IMR-90 (cell line): Measurements from ENCODE around the gene EFHB. TPM values are rescaled to one million over a fixed set of nuclear protein-coding genes. Genes with fewer than 3 reads are reported as not detected.

Experiments used
- ATAC-seq: fragments of 200-7000 bp; cut with Tn5 transposase; 2 replicates; pipeline ENCODE4 v1.9.1; 2020; ENCODE audit warnings: low read depth, mild to moderate bottlenecking, moderate library complexity
- BruUV-seq: library from RNA; stranded (reverse); fragments of 400-500 nt; replicated peaks from 2 replicates; lab custom pipeline; 2021; lab: Mats Ljungman, UMichigan
- CTCF ChIA-PET: fragments of 300-600 bp; formaldehyde crosslinking; extraction: SDS; loops from one replicate; lab custom pipeline; 2021; ENCODE audit warnings: antibody characterized with exemption; lab: Yijun Ruan, JAX
- POLR2A ChIA-PET: fragments of 300-600 bp; sonication (Branson Sonifier 250); formaldehyde crosslinking; loops from one replicate; lab custom pipeline; 2022; ENCODE audit warnings: antibody characterized with exemption; ENCODE audit not compliant: unreplicated experiment; lab: Charles Lee
- DNase-seq: peaks from one replicate; pipeline ENCODE4 v3.0.0; 2013
- H2AFZ ChIP-seq: replicated peaks from 2 replicates; pipeline ENCODE3; 2013; ENCODE audit warnings: low read length, mild to moderate bottlenecking; ENCODE audit not compliant: poor library complexity
- H2AK5ac ChIP-seq: 2 replicates; pipeline ENCODE4 v1.6.1; 2013; ENCODE audit warnings: low read depth, low read length, inconsistent platforms
- H2AK9ac ChIP-seq: replicated peaks from 2 replicates; pipeline ENCODE3; 2013; ENCODE audit warnings: mild to moderate bottlenecking, low read depth, low read length, moderate library complexity; ENCODE audit not compliant: poor library complexity
- H2BK120ac ChIP-seq: 2 replicates; pipeline ENCODE4 v1.6.1; 2013; ENCODE audit warnings: low read depth, low read length, inconsistent platforms
- H2BK15ac ChIP-seq: 3 replicates; pipeline ENCODE4 v1.6.1; 2013; ENCODE audit warnings: low read depth, low read length, inconsistent platforms
- H2BK20ac ChIP-seq: 2 replicates; pipeline ENCODE4 v1.6.1; 2013; ENCODE audit warnings: low read depth, mild to moderate bottlenecking, inconsistent platforms, low read length, moderate library complexity
- H2BK5ac ChIP-seq: 2 replicates; pipeline ENCODE4 v1.6.1; 2013; ENCODE audit warnings: mild to moderate bottlenecking, low read depth, low read length, inconsistent platforms; ENCODE audit not compliant: poor library complexity, severe bottlenecking
- H3K14ac ChIP-seq: replicated peaks from 2 replicates; pipeline ENCODE4 v1.6.1; 2013; ENCODE audit warnings: low read depth, low read length, inconsistent platforms
- H3K18ac ChIP-seq: 2 replicates; pipeline ENCODE4 v1.6.1; 2013; ENCODE audit warnings: low read depth, low read length, control low read depth
- H3K23ac ChIP-seq: 2 replicates; pipeline ENCODE4 v1.6.1; 2013; ENCODE audit warnings: low read depth, low read length, inconsistent platforms
- H3K27ac ChIP-seq: 2 replicates; pipeline ENCODE4 v1.5.1; 2013; ENCODE audit warnings: mild to moderate bottlenecking, control low read depth, low read length; ENCODE audit not compliant: insufficient read depth
- H3K27me3 ChIP-seq: 2 replicates; pipeline ENCODE4 v1.6.1; 2013; ENCODE audit warnings: low read length; ENCODE audit not compliant: control insufficient read depth, insufficient read depth
- H3K36me3 ChIP-seq: 2 replicates; pipeline ENCODE4 v1.6.1; 2013; ENCODE audit warnings: low read length, mixed read lengths; ENCODE audit not compliant: control insufficient read depth, insufficient read depth
- H3K4ac ChIP-seq: 2 replicates; pipeline ENCODE4 v1.6.1; 2013; ENCODE audit warnings: low read depth, low read length, inconsistent platforms
- H3K4me1 ChIP-seq: 2 replicates; pipeline ENCODE4 v1.6.1; 2013; ENCODE audit warnings: low read length, mixed read lengths; ENCODE audit not compliant: control insufficient read depth, insufficient read depth
- H3K4me2 ChIP-seq: 2 replicates; pipeline ENCODE4 v1.6.1; 2013; ENCODE audit warnings: low read depth, mild to moderate bottlenecking, control low read depth, low read length, moderate library complexity
- H3K4me3 ChIP-seq: 2 replicates; pipeline ENCODE4 v1.5.1; 2013; ENCODE audit warnings: low read depth, mild to moderate bottlenecking, control low read depth, low read length, moderate library complexity; ENCODE audit not compliant: insufficient read depth
- H3K56ac ChIP-seq: 2 replicates; pipeline ENCODE4 v1.6.1; 2013; ENCODE audit warnings: low read length, inconsistent platforms; ENCODE audit not compliant: insufficient read depth; ENCODE audit errors: extremely low read depth
- H3K79me1 ChIP-seq, 2 experiments: 2 replicates each; pipeline ENCODE4 v1.6.1; 2013; ENCODE audit warnings: low read length in 2 of 2, inconsistent platforms in 1 of 2, low read depth in 1 of 2
- H3K9ac ChIP-seq: 2 replicates; pipeline ENCODE4 v1.6.1; 2013; ENCODE audit warnings: low read depth, low read length, control low read depth
- H3K9me1 ChIP-seq: 2 replicates; pipeline ENCODE4 v1.6.1; 2013; ENCODE audit warnings: low read length, inconsistent platforms; ENCODE audit not compliant: insufficient read depth
- H3K9me3 ChIP-seq: 2 replicates; pipeline ENCODE4 v1.6.1; 2013; ENCODE audit warnings: low read length; ENCODE audit not compliant: control insufficient read depth, insufficient read depth
- H4K20me1 ChIP-seq: 2 replicates; pipeline ENCODE4 v1.6.1; 2013; ENCODE audit warnings: low read length, inconsistent platforms; ENCODE audit not compliant: insufficient read depth
- H4K5ac ChIP-seq: 2 replicates; pipeline ENCODE4 v1.6.1; 2013; ENCODE audit warnings: mild to moderate bottlenecking, low read depth, low read length, control low read depth
- H4K8ac ChIP-seq, 2 experiments: 2 replicates each; pipeline ENCODE4 v1.6.1; 2013; ENCODE audit warnings: low read depth in 2 of 2, low read length in 2 of 2, control low read depth in 1 of 2, inconsistent platforms in 1 of 2
- H4K91ac ChIP-seq: 2 replicates; pipeline ENCODE4 v1.6.1; 2013; ENCODE audit warnings: low read depth, low read length, inconsistent platforms; ENCODE audit not compliant: insufficient read depth
- BHLHE40 ChIP-seq: fragments of 150-350 bp; IDR thresholded peaks from 2 replicates; pipeline ENCODE4 v1.6.1; 2016; ENCODE audit warnings: mild to moderate bottlenecking, low read depth, low read length
- POLR2A ChIP-seq: IDR thresholded peaks from 2 replicates; pipeline ENCODE4 v1.6.1; 2012; ENCODE audit warnings: mild to moderate bottlenecking, low read depth, low read length
- RAD21 ChIP-seq: IDR thresholded peaks from 2 replicates; pipeline ENCODE4 v1.6.1; 2012; ENCODE audit warnings: low read length, improper control_type of control experiment
- RFX5 ChIP-seq: IDR thresholded peaks from 2 replicates; pipeline ENCODE4 v1.8.0; 2012; ENCODE audit warnings: low read depth, mild to moderate bottlenecking, low read length, moderate library complexity
- SMC3 ChIP-seq: fragments of 150-350 bp; IDR thresholded peaks from 2 replicates; pipeline ENCODE4 v1.6.1; 2016; ENCODE audit warnings: low read depth, mild to moderate bottlenecking, antibody characterized with exemption, low read length, moderate library complexity
- dilution Hi-C: fragments of 300-500 bp; cut with HindIII; formaldehyde crosslinking; loops from one replicate; pipeline ENCODE4 v1.14.3; 2018; ENCODE audit warnings: low sequenced_read_pairs; ENCODE audit not compliant: unreplicated experiment
- in situ Hi-C: fragments of 300-500 bp; cut with MboI; formaldehyde crosslinking; loops from 3 replicates; pipeline ENCODE4 v1.14.3; 2019; ENCODE audit warnings: low sequenced_read_pairs, inconsistent platforms, mixed read lengths
- intact Hi-C: fragments of 100-400 bp; cut with micrococcal nuclease; formaldehyde crosslinking; loops from 2 replicates; pipeline ENCODE4 v1.10.0; 2022
- polyA plus RNA-seq, 3 experiments: library from polyadenylated mRNA; depleted of rRNA; stranded (reverse); fragments of >200 nt; gene quantifications; 2 replicates each; pipeline ENCODE4 v1.2.3, GENCODE V29; 2012; ENCODE audit warnings: low replicate concordance in 1 of 3
- total RNA-seq: library from RNA; depleted of rRNA; stranded (reverse); fragments of >200 nt; gene quantifications from 2 replicates; pipeline ENCODE4 v1.2.3, GENCODE V29; 2012

The EFHB gene
- total and polyA plus RNA-seq, 2 of the 4 experiments (the other 2 are of a cell fraction), result under 0.01 to 1.0 TPM

DNA sequence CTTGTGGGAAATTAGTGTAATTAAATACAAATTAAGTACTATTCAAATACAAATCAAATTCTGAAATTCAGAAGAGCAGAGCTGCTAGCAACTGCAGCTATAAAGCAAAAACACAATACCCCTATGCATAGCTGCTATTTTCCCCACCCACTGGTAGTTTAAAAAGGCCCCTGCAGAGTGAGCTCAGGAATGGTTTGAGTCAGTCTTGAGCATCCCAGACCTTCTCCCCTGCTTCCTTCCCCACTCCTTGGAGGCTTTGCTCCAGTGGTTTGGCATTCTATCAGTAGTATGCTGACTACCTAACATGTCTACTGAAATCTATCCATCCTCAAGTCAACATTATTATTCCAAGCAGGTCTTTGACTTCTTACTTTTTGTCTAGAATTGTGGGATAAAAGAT is 53.0 kb downstream of the EFHB start:
- Histone ChIP-seq H4K20me1 (no peaks in the 10 kb centered on the region), H3K23ac (no peak overlapping the region), H3K4ac (no peak overlapping the region), H3K9me1 (no peaks in the 10 kb centered on the region), H2BK15ac (no peak overlapping the region), H2AFZ (no peak overlapping the region), H3K27me3 (no peaks in the 10 kb centered on the region), H2BK120ac (no peak overlapping the region), H3K27ac (no peak overlapping the region), H2AK9ac (no peak overlapping the region), H3K56ac (no peak overlapping the region), H4K8ac (no peak overlapping the region), H3K36me3 (no peaks in the 10 kb centered on the region), H2BK5ac (no peak overlapping the region), H3K14ac (no peak overlapping the region), H3K9me3 (no peaks in the 10 kb centered on the region), H3K9ac (no peak overlapping the region), H3K4me3 (no peak overlapping the region), H3K79me1 (no peaks in the 10 kb centered on the region), H3K4me1 (no peaks in the 10 kb centered on the region), H2BK20ac (no peak overlapping the region), H3K18ac (no peak overlapping the region), H4K91ac (no peak overlapping the region), H2AK5ac (no peak overlapping the region), H3K4me2 (no peak overlapping the region), H4K5ac (no peak overlapping the region)
- intact Hi-C loops, result no loop called here
- CTCF ChIA-PET, result no interaction called here
- POLR2A ChIA-PET, result no interaction called here
- DNase-seq (no peak), ATAC-seq (no peak)
- TF ChIP-seq SMC3 (no peak), POLR2A (no peak), RAD21 (no peak), BHLHE40 (no peak), RFX5 (no peak)
- dilution Hi-C loops, result no loop called here
- in situ Hi-C loops, result no loop called here
- BruUV-seq, result no TSS peak
